H1 (cell line): ENCODE measurements around the gene ECD. TPM values are rescaled to one million over a fixed set of nuclear protein-coding genes. Genes with fewer than 3 reads are reported as not detected.

Source experiments
- KDM5A ChIP-seq: fragments of 200-600 bp; IDR thresholded peaks from 2 replicates; pipeline ENCODE4 v1.7.1; 2012; ENCODE audit warnings: mild to moderate bottlenecking, low read length, inconsistent platforms, mixed read lengths
- TBP ChIP-seq: IDR thresholded peaks from 2 replicates; pipeline ENCODE4 v1.6.1; 2011; ENCODE audit warnings: low read depth, low read length, improper control_type of control experiment
- polyA plus RNA-seq, 7 experiments: library from polyadenylated mRNA; depleted of rRNA in 3 of 7; stranded (reverse) in 5 of 7; unstranded in 2 of 7; fragments of >200 nt in 5 of 7; fragments of 200-250 nt in 2 of 7; gene quantifications; 1 replicate in 5 of 7; 2 replicates in 1 of 7; 4 replicates in 1 of 7; pipeline versions ENCODE4 v1.2.1 to v1.2.3, GENCODE V29; 2011 to 2013; ENCODE audit warnings: missing spikeins in 2 of 7, mixed read lengths in 2 of 7
- total RNA-seq: library from RNA; stranded (reverse); fragmentation: NEBNext Ultra II Directional; extraction: Animal tissue kit (Norgen Biotek cat#: 25700); gene quantifications from 2 replicates; pipeline ENCODE4 v1.2.1, GENCODE V29; 2021
- TF ChIP-seq, protein P1 (sequence below): IDR thresholded peaks from 2 replicates; pipeline ENCODE4 v1.6.1; 2012; ENCODE audit warnings: inconsistent platforms

The ECD gene
- total and polyA plus RNA-seq, 2 of the 8 experiments (the other 6 are each of a cell fraction or from before 2014, with no cell fraction given) = 27.1 to 38.0 TPM

DNA sequence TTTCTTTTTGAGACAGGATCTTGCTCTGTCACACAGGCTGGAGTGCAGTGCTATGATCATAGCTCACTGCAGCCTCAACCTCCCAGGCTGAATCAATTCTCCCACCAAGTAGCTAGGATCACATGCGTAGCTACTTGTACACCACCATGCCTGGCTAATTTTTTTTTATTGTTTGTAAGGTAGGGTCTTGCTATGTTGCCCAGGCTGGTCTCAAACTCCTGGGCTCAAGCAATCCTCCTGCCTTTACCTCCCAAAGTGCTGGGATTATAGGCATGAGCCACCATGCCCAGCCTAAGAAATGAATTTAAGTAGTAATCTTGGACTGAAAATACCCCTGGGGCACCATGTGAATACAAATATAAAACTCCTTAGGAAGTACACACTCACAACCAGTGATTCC, 51.8 kb downstream of the ECD start (continued):
- no peak for TF ChIP-seq KDM5A
- TF ChIP-seq, protein P1, sequence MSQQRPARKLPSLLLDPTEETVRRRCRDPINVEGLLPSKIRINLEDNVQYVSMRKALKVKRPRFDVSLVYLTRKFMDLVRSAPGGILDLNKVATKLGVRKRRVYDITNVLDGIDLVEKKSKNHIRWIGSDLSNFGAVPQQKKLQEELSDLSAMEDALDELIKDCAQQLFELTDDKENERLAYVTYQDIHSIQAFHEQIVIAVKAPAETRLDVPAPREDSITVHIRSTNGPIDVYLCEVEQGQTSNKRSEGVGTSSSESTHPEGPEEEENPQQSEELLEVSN = no peak
- no peak for TF ChIP-seq TBP
